Progenitor cell of endocrine pancreas (in vitro differentiated cells): ENCODE measurements around the gene CCDC188. TPM values are rescaled to one million over a fixed set of nuclear protein-coding genes. Genes with fewer than 3 reads are reported as not detected.

Experiments used
- DNase-seq: peaks from one replicate; pipeline ENCODE4 v3.0.0; 2021; ENCODE audit warnings: low spot score; ENCODE audit not compliant: unreplicated experiment
- H3K27ac Mint-ChIP-seq: 2 replicates; pipeline ENCODE4 v1.8.0; 2021; ENCODE audit warnings: mild to moderate bottlenecking, moderate library complexity, mixed read lengths
- H3K27me3 Mint-ChIP-seq: 2 replicates; pipeline ENCODE4 v1.8.0; 2021; ENCODE audit warnings: mixed read lengths
- H3K36me3 Mint-ChIP-seq: 2 replicates; pipeline ENCODE4 v1.8.0; 2022; ENCODE audit warnings: mixed read lengths; ENCODE audit not compliant: insufficient read depth
- H3K4me1 Mint-ChIP-seq: 2 replicates; pipeline ENCODE4 v1.8.0; 2021; ENCODE audit warnings: low read depth, mixed read lengths
- H3K4me3 Mint-ChIP-seq: 2 replicates; pipeline ENCODE4 v1.8.0; 2021; ENCODE audit warnings: low read depth, mild to moderate bottlenecking, moderate library complexity, mixed read lengths
- H3K9me3 Mint-ChIP-seq: 2 replicates; pipeline ENCODE4 v1.8.0; 2021; ENCODE audit warnings: low read depth, mixed read lengths
- CTCF ChIP-seq: fragments of 200-600 bp; sonication (generic); IDR thresholded peaks from one replicate; pipeline ENCODE4 v1.5.0; 2021; ENCODE audit warnings: antibody characterized with exemption, mild to moderate bottlenecking; ENCODE audit not compliant: unreplicated experiment
- total RNA-seq: library from RNA; stranded (reverse); gene quantifications from 2 replicates; pipeline ENCODE4 v1.2.1, GENCODE V29; 2021

The CCDC188 gene
- total RNA-seq, 1 donor from 2014 or later = 3.3 TPM

- peaks cover 5% of the 10 kb centered on the region for H3K36me3 Mint-ChIP-seq
- peak; percentile 97 for DNase-seq
- H3K4me3 Mint-ChIP-seq = peak within 1 kb of the TSS; percentile 87
- no peaks in the 10 kb centered on the region for H3K27me3 Mint-ChIP-seq
- H3K27ac Mint-ChIP-seq = peak within 1 kb of the TSS; percentile 92
- H3K9me3 Mint-ChIP-seq = no peaks in the 10 kb centered on the region
- H3K4me1 Mint-ChIP-seq = peaks cover 12% of the 10 kb centered on the region
- peak; percentile 14 for TF ChIP-seq CTCF
Measured at GRCh38 chr22:20116951-20117632, 33.8 kb downstream of the CCDC188 start, which contains the start of gene TRMT2A. TRMT2A (minus strand) TSS chr22:20117226; CDS start chr22:20116906, 320 bp downstream.

- peaks cover 4% of the 10 kb centered on the region for H3K36me3 Mint-ChIP-seq
- no peaks in the 10 kb centered on the region for H3K27me3 Mint-ChIP-seq
- H3K27ac Mint-ChIP-seq = peak overlapping the region; percentile 87
- no peak for DNase-seq
- peak overlapping the region; percentile 85 for H3K4me3 Mint-ChIP-seq
- peaks cover 12% of the 10 kb centered on the region for H3K4me1 Mint-ChIP-seq
- H3K9me3 Mint-ChIP-seq = no peaks in the 10 kb centered on the region
- no peak for TF ChIP-seq CTCF
Measured at GRCh38 chr22:20116376-20116950, 34.4 kb downstream of the CCDC188 start.

GRCh38 chr22:20115691-20116375 is 35.0 kb downstream of the CCDC188 start, which contains the start of gene RANBP1:
RANBP1 (plus strand) TSS chr22:20116104; CDS start chr22:20116185, 81 bp downstream.
- DNase-seq = no peak
- H3K9me3 Mint-ChIP-seq = no peaks in the 10 kb centered on the region
- H3K4me3 Mint-ChIP-seq = peak within 1 kb of the TSS; percentile 85
- H3K27ac Mint-ChIP-seq = peak within 1 kb of the TSS; percentile 87
- H3K36me3 Mint-ChIP-seq = peaks cover 4% of the 10 kb centered on the region
- TF ChIP-seq CTCF = no peak
- H3K4me1 Mint-ChIP-seq = peaks cover 12% of the 10 kb centered on the region
- no peaks in the 10 kb centered on the region for H3K27me3 Mint-ChIP-seq

GRCh38 chr22:20114506-20115475 is 36.1 kb downstream of the CCDC188 start:
- Mint-ChIP-seq H3K36me3 (peaks cover 4% of the 10 kb centered on the region), H3K27ac (peak overlapping the region; percentile 84)

More at GRCh38 chr22:20114506-20115475, 36.1 kb downstream of the CCDC188 start:
- Mint-ChIP-seq H3K9me3 (no peaks in the 10 kb centered on the region), H3K4me3 (peak overlapping the region; percentile 27), H3K4me1 (peaks cover 12% of the 10 kb centered on the region), H3K27me3 (no peaks in the 10 kb centered on the region)
- DNase-seq = no peak
- TF ChIP-seq CTCF = no peak
